HEK293T (cell line): Measurements from ENCODE around the gene NSUN5.
"Not testable (repeated sequence)": the region's sequence is repeated elsewhere in the genome, so short reads cannot be mapped to it uniquely, and the experiment has no call there.

ENCODE experiments used
- ELF4 ChIP-seq: fragments of 450-650 bp; IDR thresholded peaks from 2 replicates; pipeline ENCODE4 v1.6.1; 2017; ENCODE audit warnings: antibody characterized with exemption
- FOXK2 ChIP-seq: fragments of 450-650 bp; IDR thresholded peaks from 2 replicates; pipeline ENCODE4 v1.6.1; 2016; ENCODE audit warnings: mild to moderate bottlenecking
- TF ChIP-seq, protein P1 (sequence below): fragments of 450-650 bp; IDR thresholded peaks from 2 replicates; pipeline ENCODE4 v1.6.1; 2016

DNA sequence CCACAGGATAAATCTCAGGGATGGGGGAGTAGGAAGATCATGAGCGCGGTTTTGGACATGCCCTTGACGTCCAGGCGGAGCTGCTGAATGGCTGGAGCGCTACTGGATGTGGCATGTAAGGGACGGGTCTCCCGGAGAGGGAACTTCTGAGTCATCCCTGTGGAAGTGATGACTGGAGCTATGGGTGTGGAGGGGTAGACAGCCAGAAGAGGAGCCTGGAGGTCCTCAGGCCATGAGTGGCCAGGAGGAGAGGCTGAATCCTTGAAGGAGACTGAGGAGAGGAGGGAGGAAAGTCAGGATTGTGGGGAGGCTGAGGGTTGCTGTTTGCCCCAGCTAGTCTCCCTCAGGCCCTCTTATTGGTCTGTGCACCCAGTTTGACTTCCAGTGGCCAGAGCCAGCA is 2.8 kb upstream of the NSUN5 start:
- TF ChIP-seq, protein P1, sequence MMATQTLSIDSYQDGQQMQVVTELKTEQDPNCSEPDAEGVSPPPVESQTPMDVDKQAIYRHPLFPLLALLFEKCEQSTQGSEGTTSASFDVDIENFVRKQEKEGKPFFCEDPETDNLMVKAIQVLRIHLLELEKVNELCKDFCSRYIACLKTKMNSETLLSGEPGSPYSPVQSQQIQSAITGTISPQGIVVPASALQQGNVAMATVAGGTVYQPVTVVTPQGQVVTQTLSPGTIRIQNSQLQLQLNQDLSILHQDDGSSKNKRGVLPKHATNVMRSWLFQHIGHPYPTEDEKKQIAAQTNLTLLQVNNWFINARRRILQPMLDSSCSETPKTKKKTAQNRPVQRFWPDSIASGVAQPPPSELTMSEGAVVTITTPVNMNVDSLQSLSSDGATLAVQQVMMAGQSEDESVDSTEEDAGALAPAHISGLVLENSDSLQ, result not testable (repeated sequence)
- not testable (repeated sequence) for TF ChIP-seq FOXK2, ELF4
